Caco-2 (cell line): Measurements from ENCODE around the gene PLXDC2. TPM values are rescaled to one million over a fixed set of nuclear protein-coding genes. Genes with fewer than 3 reads are reported as not detected.
"Not testable (repeated sequence)": the region's sequence is repeated elsewhere in the genome, so short reads cannot be mapped to it uniquely, and the experiment has no call there.

Experiments used
- BruUV-seq: library from RNA; stranded (reverse); fragments of 400-500 nt; replicated peaks from 2 replicates; lab custom pipeline; 2021; lab: Mats Ljungman, UMichigan
- CTCF ChIA-PET: fragments of 300-600 bp; sonication (Branson Sonifier 250); formaldehyde crosslinking; loops from one replicate; lab custom pipeline; 2022; ENCODE audit warnings: antibody characterized with exemption; lab: Charles Lee
- POLR2A ChIA-PET: fragments of 300-600 bp; sonication (Branson Sonifier 250); formaldehyde crosslinking; loops from one replicate; lab custom pipeline; 2022; ENCODE audit warnings: antibody characterized with exemption; lab: Charles Lee
- DNase-seq, 2 experiments: peaks; one replicate each; pipeline versions ENCODE4 v3.0.0 to v3.0.0-alpha.2; 2020 to 2022
- H3K27me3 ChIP-seq: replicated peaks from 2 replicates; pipeline ENCODE4 v1.6.0; 2011; ENCODE audit warnings: low read length; ENCODE audit not compliant: control insufficient read depth, insufficient read depth
- H3K36me3 ChIP-seq: 2 replicates; pipeline ENCODE4 v1.5.1; 2011; ENCODE audit warnings: low read length; ENCODE audit not compliant: control insufficient read depth, insufficient read depth
- H3K4me1 ChIP-seq: fragments of 250-450 bp; sonication (Bioruptor Pico); 2 replicates; pipeline ENCODE4 v1.5.1; 2020; ENCODE audit warnings: mild to moderate bottlenecking
- H3K4me3 ChIP-seq: 2 replicates; pipeline ENCODE4 v1.5.1; 2011; ENCODE audit warnings: low read depth, mild to moderate bottlenecking, control low read depth, low read length
- H3K9me3 ChIP-seq: fragments of 250-450 bp; sonication (Bioruptor Pico); 2 replicates; pipeline ENCODE4 v1.5.1; 2020; ENCODE audit warnings: mild to moderate bottlenecking, moderate library complexity
- H3K27ac Mint-ChIP-seq: one replicate; pipeline ENCODE4 v1.8.0; 2022; ENCODE audit warnings: mixed read lengths; ENCODE audit not compliant: unreplicated experiment
- H3K27me3 Mint-ChIP-seq: one replicate; pipeline ENCODE4 v1.8.0; 2022; ENCODE audit warnings: mixed read lengths; ENCODE audit not compliant: insufficient read depth, unreplicated experiment
- H3K36me3 Mint-ChIP-seq: one replicate; pipeline ENCODE4 v1.8.0; 2022; ENCODE audit warnings: mild to moderate bottlenecking, mixed read lengths; ENCODE audit not compliant: insufficient read depth, unreplicated experiment
- H3K4me1 Mint-ChIP-seq: one replicate; pipeline ENCODE4 v1.8.0; 2022; ENCODE audit warnings: low read depth, mixed read lengths; ENCODE audit not compliant: unreplicated experiment
- H3K4me3 Mint-ChIP-seq: one replicate; pipeline ENCODE4 v1.8.0; 2022; ENCODE audit warnings: mild to moderate bottlenecking, moderate library complexity, mixed read lengths; ENCODE audit not compliant: unreplicated experiment
- H3K9me3 Mint-ChIP-seq: one replicate; pipeline ENCODE4 v1.8.0; 2022; ENCODE audit warnings: mixed read lengths; ENCODE audit not compliant: unreplicated experiment
- CTCF ChIP-seq, 2 experiments: fragments of 200-600 bp in 1 of 2; IDR thresholded peaks; 1 replicate in 1 of 2; 2 replicates in 1 of 2; pipeline versions ENCODE4 v1.5.1 to v1.8.0; 2011 to 2022; ENCODE audit warnings: antibody characterized with exemption in 1 of 2, control low read depth in 1 of 2, inconsistent platforms in 1 of 2, low read depth in 1 of 2, low read length in 1 of 2, mild to moderate bottlenecking in 1 of 2, moderate library complexity in 1 of 2; ENCODE audit not compliant: insufficient read depth in 1 of 2, severe bottlenecking in 1 of 2, unreplicated experiment in 1 of 2
- intact Hi-C: fragments of 100-400 bp; cut with micrococcal nuclease; formaldehyde crosslinking; loops from one replicate; pipeline ENCODE4 v1.10.0; 2022; ENCODE audit not compliant: unreplicated experiment
- total RNA-seq: library from RNA; stranded (reverse); gene quantifications from 2 replicates; pipeline ENCODE4 v1.2.3, GENCODE V29; 2022

Gene PLXDC2
- total RNA-seq, 1 experiment from 2014 or later: 0.54 TPM

- Mint-ChIP-seq H3K36me3 (no peaks in the 10 kb centered on the region), H3K4me3 (no peak overlapping the region), H3K4me1 (no peaks in the 10 kb centered on the region), H3K9me3 (no peaks in the 10 kb centered on the region), H3K27me3 (peaks cover 2% of the 10 kb centered on the region), H3K27ac (no peak overlapping the region)
- no peak for TF ChIP-seq CTCF (IDR thresholded peaks at IDR 0.05; ENCODE audit: insufficient read depth in 1 of 2, low read depth in 1 of 2, low read length in 1 of 2, severe bottlenecking in 1 of 2, unreplicated experiment in 1 of 2)
- POLR2A ChIA-PET: no interaction called here
- DNase-seq: no peak
- intact Hi-C loops: no loop called here
- no TSS peak for BruUV-seq
- no peaks in the 10 kb centered on the region for H3K27me3 ChIP-seq
- no peaks in the 10 kb centered on the region for H3K9me3 ChIP-seq
- H3K4me3 ChIP-seq: no peak overlapping the region
- CTCF ChIA-PET: no interaction called here
- H3K4me1 ChIP-seq: no peaks in the 10 kb centered on the region
- H3K36me3 ChIP-seq: no peaks in the 10 kb centered on the region
Observed at GRCh38 chr10:20207653-20208052, 391.4 kb downstream of the PLXDC2 start.

GRCh38 chr10:20209098-20209497 lies 392.9 kb downstream of the PLXDC2 start:
- intact Hi-C loops, H3K4me1 ChIP-seq, H3K4me3 Mint-ChIP-seq, H3K27ac Mint-ChIP-seq, H3K36me3 Mint-ChIP-seq, H3K27me3 ChIP-seq, H3K9me3 Mint-ChIP-seq, POLR2A ChIA-PET, H3K4me1 Mint-ChIP-seq, CTCF ChIA-PET, H3K27me3 Mint-ChIP-seq, H3K4me3 ChIP-seq, BruUV-seq, H3K9me3 ChIP-seq, H3K36me3 ChIP-seq, DNase-seq: not testable (repeated sequence)

GRCh38 chr10:20215547-20216152 lies 399.4 kb downstream of the PLXDC2 start:
- no peaks in the 10 kb centered on the region for H3K36me3 ChIP-seq

More at GRCh38 chr10:20215547-20216152, 399.4 kb downstream of the PLXDC2 start:
- H3K27me3 ChIP-seq: no peaks in the 10 kb centered on the region
- H3K27ac Mint-ChIP-seq: no peak overlapping the region
- no peaks in the 10 kb centered on the region; the same call in 1 of the 2 replicates for H3K9me3 ChIP-seq
- no peak for TF ChIP-seq CTCF (IDR thresholded peaks at IDR 0.05; ENCODE audit: insufficient read depth in 1 of 2, low read depth in 1 of 2, low read length in 1 of 2, severe bottlenecking in 1 of 2, unreplicated experiment in 1 of 2)
- H3K9me3 Mint-ChIP-seq: no peaks in the 10 kb centered on the region
- BruUV-seq: no TSS peak
- H3K4me1 Mint-ChIP-seq: no peaks in the 10 kb centered on the region
- intact Hi-C loops: no loop called here
- H3K4me3 Mint-ChIP-seq: no peak overlapping the region
- ChIA-PET POLR2A (no interaction called here), CTCF (no interaction called here)
- DNase-seq: no peak
- H3K27me3 Mint-ChIP-seq: peaks cover 15% of the 10 kb centered on the region
- H3K4me3 ChIP-seq: no peak overlapping the region
- no peaks in the 10 kb centered on the region for H3K36me3 Mint-ChIP-seq
- H3K4me1 ChIP-seq: no peaks in the 10 kb centered on the region
